A673 (cell line): ENCODE data around the gene CAMK1D. TPM values are rescaled to one million over a fixed set of nuclear protein-coding genes. Genes with fewer than 3 reads are reported as not detected.

Source experiments
- BruUV-seq: library from RNA; stranded (reverse); fragments of 400-500 nt; replicated peaks from 2 replicates; lab custom pipeline; 2021; lab: Mats Ljungman, UMichigan
- CTCF ChIA-PET: fragments of 300-600 bp; sonication (Branson Sonifier 250); formaldehyde crosslinking; loops from one replicate; lab custom pipeline; 2022; ENCODE audit warnings: antibody characterized with exemption; lab: Charles Lee
- POLR2A ChIA-PET: fragments of 300-600 bp; sonication (Branson Sonifier 250); formaldehyde crosslinking; loops from one replicate; lab custom pipeline; 2022; ENCODE audit warnings: antibody characterized with exemption; ENCODE audit not compliant: low non-redundant PET; lab: Charles Lee
- DNase-seq: peaks from one replicate; pipeline ENCODE4 v3.0.0-alpha.2; 2015; ENCODE audit warnings: low spot score
- H3K27ac ChIP-seq: fragments of 200-600 bp; sonication (generic); 2 replicates; pipeline ENCODE4 v1.5.1; 2016; ENCODE audit warnings: mixed run types, low read depth, mild to moderate bottlenecking, mixed read lengths, antibody characterized with exemption, low read length; ENCODE audit not compliant: poor library complexity, severe bottlenecking
- H3K27me3 ChIP-seq: fragments of 200-600 bp; sonication (generic); replicated peaks from 2 replicates; pipeline ENCODE4 v1.6.1; 2017; ENCODE audit warnings: mixed run types, low read depth, mild to moderate bottlenecking, mixed read lengths, antibody characterized with exemption, low read length; ENCODE audit not compliant: insufficient read depth, poor library complexity
- H3K36me3 ChIP-seq: fragments of 200-600 bp; sonication (generic); 2 replicates; pipeline ENCODE4 v1.6.1; 2016; ENCODE audit warnings: mixed run types, mild to moderate bottlenecking, mixed read lengths, antibody characterized with exemption, low read length; ENCODE audit not compliant: insufficient read depth, poor library complexity, severe bottlenecking
- H3K4me1 ChIP-seq: fragments of 200-600 bp; sonication (generic); 2 replicates; pipeline ENCODE4 v1.6.1; 2017; ENCODE audit warnings: mixed run types, mild to moderate bottlenecking, mixed read lengths, antibody characterized with exemption, low read length; ENCODE audit not compliant: insufficient read depth, poor library complexity, severe bottlenecking
- H3K4me3 ChIP-seq: fragments of 200-600 bp; sonication (generic); 2 replicates; pipeline ENCODE4 v1.5.1; 2016; ENCODE audit warnings: low read depth, mixed run types, mild to moderate bottlenecking, mixed read lengths, low read length; ENCODE audit not compliant: poor library complexity, severe bottlenecking
- H3K9me3 ChIP-seq: fragments of 200-600 bp; sonication (generic); 2 replicates; pipeline ENCODE4 v1.6.1; 2016; ENCODE audit warnings: mixed run types, low read depth, mild to moderate bottlenecking, mixed read lengths, antibody characterized with exemption, low read length; ENCODE audit not compliant: poor library complexity, severe bottlenecking
- CTCF ChIP-seq: fragments of 300-800, 200-600 bp; sonication (generic); conservative IDR thresholded peaks from 2 replicates; pipeline ENCODE4 v1.5.1; 2017; ENCODE audit warnings: low read depth, mild to moderate bottlenecking, antibody characterized with exemption, low read length, moderate library complexity, mixed read lengths
- EZH2 ChIP-seq: fragments of 200-600 bp; sonication (generic); IDR thresholded peaks from 2 replicates; pipeline ENCODE4 v1.6.1; 2017; ENCODE audit warnings: borderline replicate concordance, low read depth, mild to moderate bottlenecking, mixed read lengths, antibody characterized with exemption, low read length; ENCODE audit not compliant: poor library complexity, severe bottlenecking
- intact Hi-C: fragments of 100-400 bp; cut with micrococcal nuclease; formaldehyde crosslinking; loops from one replicate; pipeline ENCODE4 v1.10.0; 2022; ENCODE audit not compliant: unreplicated experiment
- total RNA-seq: library from RNA; stranded (reverse); gene quantifications from 2 replicates; pipeline ENCODE4 v1.2.3, GENCODE V29; 2021

The CAMK1D gene
- total RNA-seq, 1 experiment from 2014 or later, result 23.7 TPM

GRCh38 chr10:12699781-12700556 is 350.6 kb downstream of the CAMK1D start:
- ChIA-PET CTCF (no interaction called here), POLR2A (interaction anchor here (0.7 kb wide), 1 partner anchor 193 kb away, joined by 7 read pairs; no protein-coding TSS in a partner anchor)
- Histone ChIP-seq H3K27ac (no peak overlapping the region), H3K4me3 (no peak overlapping the region), H3K9me3 (no peaks in the 10 kb centered on the region), H3K36me3 (no peaks in the 10 kb centered on the region), H3K4me1 (no peaks in the 10 kb centered on the region), H3K27me3 (no peaks in the 10 kb centered on the region)
- DNase-seq, result no peak
- TF ChIP-seq EZH2 (no peak), CTCF (no peak)
- intact Hi-C loops, result loop anchor here (10.0 kb wide), 1 partner anchor 355 kb away; the partner anchor contains the start of gene CAMK1D
- BruUV-seq, result no TSS peak

- ChIA-PET CTCF (no interaction called here), POLR2A (no interaction called here)
- intact Hi-C loops, result loop anchor here (10.0 kb wide), 1 partner anchor 356 kb away; the partner anchor contains the start of gene CAMK1D
- Histone ChIP-seq H3K4me3 (no peak overlapping the region), H3K27ac (no peak overlapping the region), H3K36me3 (no peaks in the 10 kb centered on the region), H3K27me3 (no peaks in the 10 kb centered on the region), H3K9me3 (no peaks in the 10 kb centered on the region), H3K4me1 (no peaks in the 10 kb centered on the region)
- no peak for DNase-seq
- BruUV-seq, result no TSS peak
- no peak for TF ChIP-seq CTCF
- TF ChIP-seq EZH2, result no peak
Measured at GRCh38 chr10:12700557-12700874, 351.2 kb downstream of the CAMK1D start.

GRCh38 chr10:12701696-12702095 is 352.3 kb downstream of the CAMK1D start:
- TF ChIP-seq EZH2 (no peak), CTCF (no peak)
- H3K27me3 ChIP-seq, result no peaks in the 10 kb centered on the region
- H3K4me3 ChIP-seq, result no peak overlapping the region
- intact Hi-C loops, result loop anchor here (10.0 kb wide), 1 partner anchor 357 kb away; the partner anchor contains the start of gene CAMK1D
- no TSS peak for BruUV-seq
- H3K36me3 ChIP-seq, result no peaks in the 10 kb centered on the region
- CTCF ChIA-PET, result interaction anchor here (0.5 kb wide), 1 partner anchor 239 kb away, joined by 3 read pairs; no protein-coding TSS in a partner anchor
- no peaks in the 10 kb centered on the region for H3K9me3 ChIP-seq
- POLR2A ChIA-PET, result no interaction called here
- H3K27ac ChIP-seq, result no peak overlapping the region
- no peak for DNase-seq
- peaks cover 3% of the 10 kb centered on the region for H3K4me1 ChIP-seq
